ENCODE measurements around the gene CTAG1B.

DNA sequence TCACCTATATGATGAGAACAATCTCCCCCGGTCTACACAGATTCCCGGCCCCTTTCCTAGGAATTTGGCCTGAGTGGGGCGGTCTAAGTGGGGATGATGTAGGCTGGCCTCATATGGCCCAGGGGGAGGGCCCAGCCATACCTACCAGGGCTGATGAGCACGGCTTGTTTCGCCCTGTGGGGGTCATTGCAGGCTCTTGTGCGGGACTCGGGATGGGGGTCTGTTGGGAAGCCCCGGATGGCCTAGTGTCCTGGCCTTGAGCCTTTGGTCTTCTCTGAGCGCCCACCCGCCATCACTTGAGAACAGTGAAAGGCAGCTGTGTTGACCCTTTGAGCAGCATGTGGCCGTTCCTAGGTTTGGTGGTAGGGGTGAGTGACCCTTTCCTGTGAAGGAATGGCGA, 39.1 kb upstream of the CTAG1B start:
- TF ChIP-seq, protein P1, sequence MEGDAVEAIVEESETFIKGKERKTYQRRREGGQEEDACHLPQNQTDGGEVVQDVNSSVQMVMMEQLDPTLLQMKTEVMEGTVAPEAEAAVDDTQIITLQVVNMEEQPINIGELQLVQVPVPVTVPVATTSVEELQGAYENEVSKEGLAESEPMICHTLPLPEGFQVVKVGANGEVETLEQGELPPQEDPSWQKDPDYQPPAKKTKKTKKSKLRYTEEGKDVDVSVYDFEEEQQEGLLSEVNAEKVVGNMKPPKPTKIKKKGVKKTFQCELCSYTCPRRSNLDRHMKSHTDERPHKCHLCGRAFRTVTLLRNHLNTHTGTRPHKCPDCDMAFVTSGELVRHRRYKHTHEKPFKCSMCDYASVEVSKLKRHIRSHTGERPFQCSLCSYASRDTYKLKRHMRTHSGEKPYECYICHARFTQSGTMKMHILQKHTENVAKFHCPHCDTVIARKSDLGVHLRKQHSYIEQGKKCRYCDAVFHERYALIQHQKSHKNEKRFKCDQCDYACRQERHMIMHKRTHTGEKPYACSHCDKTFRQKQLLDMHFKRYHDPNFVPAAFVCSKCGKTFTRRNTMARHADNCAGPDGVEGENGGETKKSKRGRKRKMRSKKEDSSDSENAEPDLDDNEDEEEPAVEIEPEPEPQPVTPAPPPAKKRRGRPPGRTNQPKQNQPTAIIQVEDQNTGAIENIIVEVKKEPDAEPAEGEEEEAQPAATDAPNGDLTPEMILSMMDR (IDR thresholded peaks at IDR 0.05): no peak
- no peak for TF ChIP-seq EZH2 (IDR thresholded peaks at IDR 0.05)
- no peak for TF ChIP-seq EZH2phosphoT487 (IDR thresholded peaks at IDR 0.05)
